A673 (cell line): ENCODE measurements around the gene SERPINB10. TPM values are rescaled to one million over a fixed set of nuclear protein-coding genes. Genes with fewer than 3 reads are reported as not detected.

ENCODE experiments used
- BruUV-seq: library from RNA; stranded (reverse); fragments of 400-500 nt; replicated peaks from 2 replicates; lab custom pipeline; 2021; lab: Mats Ljungman, UMichigan
- CTCF ChIA-PET: fragments of 300-600 bp; sonication (Branson Sonifier 250); formaldehyde crosslinking; loops from one replicate; lab custom pipeline; 2022; ENCODE audit warnings: antibody characterized with exemption; lab: Charles Lee
- POLR2A ChIA-PET: fragments of 300-600 bp; sonication (Branson Sonifier 250); formaldehyde crosslinking; loops from one replicate; lab custom pipeline; 2022; ENCODE audit warnings: antibody characterized with exemption; ENCODE audit not compliant: low non-redundant PET; lab: Charles Lee
- DNase-seq: peaks from one replicate; pipeline ENCODE4 v3.0.0-alpha.2; 2015; ENCODE audit warnings: low spot score
- H3K27ac ChIP-seq: fragments of 200-600 bp; sonication (generic); 2 replicates; pipeline ENCODE4 v1.5.1; 2016; ENCODE audit warnings: mixed run types, low read depth, mild to moderate bottlenecking, mixed read lengths, antibody characterized with exemption, low read length; ENCODE audit not compliant: poor library complexity, severe bottlenecking
- H3K27me3 ChIP-seq: fragments of 200-600 bp; sonication (generic); replicated peaks from 2 replicates; pipeline ENCODE4 v1.6.1; 2017; ENCODE audit warnings: mixed run types, low read depth, mild to moderate bottlenecking, mixed read lengths, antibody characterized with exemption, low read length; ENCODE audit not compliant: insufficient read depth, poor library complexity
- H3K36me3 ChIP-seq: fragments of 200-600 bp; sonication (generic); 2 replicates; pipeline ENCODE4 v1.6.1; 2016; ENCODE audit warnings: mixed run types, mild to moderate bottlenecking, mixed read lengths, antibody characterized with exemption, low read length; ENCODE audit not compliant: insufficient read depth, poor library complexity, severe bottlenecking
- H3K4me1 ChIP-seq: fragments of 200-600 bp; sonication (generic); 2 replicates; pipeline ENCODE4 v1.6.1; 2017; ENCODE audit warnings: mixed run types, mild to moderate bottlenecking, mixed read lengths, antibody characterized with exemption, low read length; ENCODE audit not compliant: insufficient read depth, poor library complexity, severe bottlenecking
- H3K4me3 ChIP-seq: fragments of 200-600 bp; sonication (generic); 2 replicates; pipeline ENCODE4 v1.5.1; 2016; ENCODE audit warnings: low read depth, mixed run types, mild to moderate bottlenecking, mixed read lengths, low read length; ENCODE audit not compliant: poor library complexity, severe bottlenecking
- H3K9me3 ChIP-seq: fragments of 200-600 bp; sonication (generic); 2 replicates; pipeline ENCODE4 v1.6.1; 2016; ENCODE audit warnings: mixed run types, low read depth, mild to moderate bottlenecking, mixed read lengths, antibody characterized with exemption, low read length; ENCODE audit not compliant: poor library complexity, severe bottlenecking
- EZH2 ChIP-seq: fragments of 200-600 bp; sonication (generic); IDR thresholded peaks from 2 replicates; pipeline ENCODE4 v1.6.1; 2017; ENCODE audit warnings: borderline replicate concordance, low read depth, mild to moderate bottlenecking, mixed read lengths, antibody characterized with exemption, low read length; ENCODE audit not compliant: poor library complexity, severe bottlenecking
- intact Hi-C: fragments of 100-400 bp; cut with micrococcal nuclease; formaldehyde crosslinking; loops from one replicate; pipeline ENCODE4 v1.10.0; 2022; ENCODE audit not compliant: unreplicated experiment
- total RNA-seq: library from RNA; stranded (reverse); gene quantifications from 2 replicates; pipeline ENCODE4 v1.2.3, GENCODE V29; 2021
- TF ChIP-seq, protein P1 (sequence below): fragments of 300-800, 200-600 bp; sonication (generic); conservative IDR thresholded peaks from 2 replicates; pipeline ENCODE4 v1.5.1; 2017; ENCODE audit warnings: low read depth, mild to moderate bottlenecking, antibody characterized with exemption, low read length, moderate library complexity, mixed read lengths

SERPINB10 gene
- total RNA-seq, 1 experiment from 2014 or later: not detected

DNA sequence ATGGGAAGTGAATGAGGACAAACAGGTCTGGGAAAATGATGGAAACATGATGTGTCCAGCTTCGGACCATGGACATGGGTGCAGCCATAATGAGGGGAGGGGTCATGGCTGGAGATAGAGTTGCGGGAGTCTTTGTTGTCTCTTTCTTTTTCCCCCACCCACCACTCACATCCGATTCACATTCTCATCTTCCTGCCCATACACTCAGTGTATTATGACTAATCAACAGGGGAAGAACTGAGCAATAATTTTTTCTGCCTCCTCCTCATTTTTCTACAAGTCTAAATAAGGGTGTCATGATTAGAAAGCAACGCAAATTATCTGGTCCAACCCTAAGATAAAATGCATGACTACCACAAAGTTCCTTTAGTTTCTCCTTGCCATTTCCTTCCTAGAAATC is 25.9 kb upstream of the SERPINB10 start:
- Histone ChIP-seq H3K36me3 (no peaks in the 10 kb centered on the region), H3K27me3 (no peaks in the 10 kb centered on the region), H3K27ac (no peak overlapping the region), H3K9me3 (no peaks in the 10 kb centered on the region), H3K4me1 (peaks cover 6% of the 10 kb centered on the region), H3K4me3 (no peak overlapping the region)
- no TSS peak for BruUV-seq
- TF ChIP-seq, protein P1, sequence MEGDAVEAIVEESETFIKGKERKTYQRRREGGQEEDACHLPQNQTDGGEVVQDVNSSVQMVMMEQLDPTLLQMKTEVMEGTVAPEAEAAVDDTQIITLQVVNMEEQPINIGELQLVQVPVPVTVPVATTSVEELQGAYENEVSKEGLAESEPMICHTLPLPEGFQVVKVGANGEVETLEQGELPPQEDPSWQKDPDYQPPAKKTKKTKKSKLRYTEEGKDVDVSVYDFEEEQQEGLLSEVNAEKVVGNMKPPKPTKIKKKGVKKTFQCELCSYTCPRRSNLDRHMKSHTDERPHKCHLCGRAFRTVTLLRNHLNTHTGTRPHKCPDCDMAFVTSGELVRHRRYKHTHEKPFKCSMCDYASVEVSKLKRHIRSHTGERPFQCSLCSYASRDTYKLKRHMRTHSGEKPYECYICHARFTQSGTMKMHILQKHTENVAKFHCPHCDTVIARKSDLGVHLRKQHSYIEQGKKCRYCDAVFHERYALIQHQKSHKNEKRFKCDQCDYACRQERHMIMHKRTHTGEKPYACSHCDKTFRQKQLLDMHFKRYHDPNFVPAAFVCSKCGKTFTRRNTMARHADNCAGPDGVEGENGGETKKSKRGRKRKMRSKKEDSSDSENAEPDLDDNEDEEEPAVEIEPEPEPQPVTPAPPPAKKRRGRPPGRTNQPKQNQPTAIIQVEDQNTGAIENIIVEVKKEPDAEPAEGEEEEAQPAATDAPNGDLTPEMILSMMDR: no peak
- no peak for TF ChIP-seq EZH2
- ChIA-PET POLR2A (no interaction called here), CTCF (no interaction called here)
- DNase-seq: peak; percentile 11
- intact Hi-C loops: no loop called here

DNA sequence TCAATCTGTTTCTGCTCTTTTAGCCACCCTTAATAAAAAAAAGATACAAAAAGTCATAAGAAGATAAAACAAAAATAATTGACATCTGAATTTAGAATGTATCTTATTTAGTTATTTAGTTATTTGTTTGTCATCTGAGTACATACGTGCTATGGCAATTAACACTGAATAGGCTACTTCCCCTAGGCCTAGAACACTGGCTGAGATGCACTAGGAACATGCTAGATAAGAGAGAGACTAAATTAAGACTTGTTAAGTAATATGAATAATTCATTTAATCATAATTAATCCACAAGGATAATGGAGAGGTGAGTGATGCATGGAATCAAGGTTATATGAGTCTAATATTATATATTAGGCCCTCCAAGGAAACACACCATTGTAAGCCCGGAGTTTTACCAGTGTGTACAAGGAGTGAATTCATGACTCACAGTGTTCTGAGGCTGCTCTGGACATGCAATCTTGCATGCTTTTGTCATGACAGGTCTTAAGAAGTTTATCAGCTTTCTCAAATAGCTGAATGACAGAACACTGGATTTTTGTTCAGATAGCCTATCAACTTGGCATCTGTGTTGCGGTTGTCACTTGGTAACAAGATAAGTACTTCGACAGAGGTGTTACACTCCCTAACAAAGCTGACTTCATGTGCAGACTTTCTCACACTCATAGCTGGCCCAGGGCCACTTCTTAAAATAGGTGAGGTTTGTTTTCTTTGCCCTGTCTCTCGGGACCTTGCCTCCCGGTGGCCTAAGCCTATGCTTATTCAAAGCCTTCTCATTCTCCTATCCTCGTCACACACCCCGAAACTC is 25.2 kb upstream of the SERPINB10 start:
- Histone ChIP-seq H3K4me1 (peaks cover 6% of the 10 kb centered on the region), H3K9me3 (no peaks in the 10 kb centered on the region), H3K4me3 (no peak overlapping the region), H3K36me3 (no peaks in the 10 kb centered on the region), H3K27me3 (no peaks in the 10 kb centered on the region), H3K27ac (no peak overlapping the region)
- ChIA-PET CTCF (no interaction called here), POLR2A (no interaction called here)
- intact Hi-C loops: no loop called here
- peak; percentile 31 for DNase-seq
- TF ChIP-seq, protein P1: no peak
- no peak for TF ChIP-seq EZH2
- BruUV-seq: no TSS peak

DNA sequence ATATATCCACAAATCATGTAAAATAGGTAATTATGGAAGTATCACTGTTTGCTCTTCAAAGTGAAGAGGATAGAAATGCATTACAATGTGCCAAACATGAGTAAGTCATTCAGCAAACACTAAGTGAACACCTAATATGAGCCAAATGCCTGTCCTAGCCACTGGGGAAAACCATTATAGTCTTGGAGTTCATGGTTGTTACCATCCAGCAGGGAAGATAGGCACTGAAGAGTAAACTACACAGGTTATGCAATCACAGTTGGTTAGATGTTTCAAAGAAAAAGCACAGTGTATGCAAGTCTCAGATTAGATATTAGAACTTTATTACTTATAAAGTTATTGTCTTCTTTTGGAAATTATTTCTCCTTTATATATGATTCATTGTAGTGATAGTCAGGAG is 24.1 kb upstream of the SERPINB10 start:
- intact Hi-C loops: no loop called here
- POLR2A ChIA-PET: no interaction called here
- DNase-seq: no peak
- Histone ChIP-seq H3K9me3 (no peaks in the 10 kb centered on the region), H3K27me3 (no peaks in the 10 kb centered on the region), H3K4me3 (no peak overlapping the region), H3K4me1 (peaks cover 5% of the 10 kb centered on the region), H3K27ac (no peak overlapping the region), H3K36me3 (no peaks in the 10 kb centered on the region)
- no TSS peak for BruUV-seq
- TF ChIP-seq, protein P1: no peak
- TF ChIP-seq EZH2: no peak
- CTCF ChIA-PET: no interaction called here
